GM13977 (cell line): ENCODE measurements around the gene RBCK1.

Source experiments
- DNase-seq: peaks from one replicate; pipeline ENCODE4 v3.0.0; 2012; ENCODE audit warnings: low spot score
- in situ Hi-C: fragments of 300-500 bp; cut with MboI; formaldehyde crosslinking; loops from one replicate; pipeline ENCODE4 v1.12.0; 2022; ENCODE audit warnings: low sequenced_read_pairs, low pct_unique_long_range_greater_than_20kb, mixed read lengths, inconsistent platforms; ENCODE audit not compliant: unreplicated experiment
- TF ChIP-seq, protein P1 (sequence below): IDR thresholded peaks from 2 replicates; pipeline ENCODE4 v1.5.1; 2012; ENCODE audit warnings: mild to moderate bottlenecking, control low read depth; ENCODE audit not compliant: insufficient read depth; ENCODE audit errors: extremely low read depth, missing control alignments

Gene RBCK1

GRCh38 chr20:437787-438486 lies 29.8 kb downstream of the RBCK1 start:
- in situ Hi-C loops = no loop called here
- TF ChIP-seq, protein P1, sequence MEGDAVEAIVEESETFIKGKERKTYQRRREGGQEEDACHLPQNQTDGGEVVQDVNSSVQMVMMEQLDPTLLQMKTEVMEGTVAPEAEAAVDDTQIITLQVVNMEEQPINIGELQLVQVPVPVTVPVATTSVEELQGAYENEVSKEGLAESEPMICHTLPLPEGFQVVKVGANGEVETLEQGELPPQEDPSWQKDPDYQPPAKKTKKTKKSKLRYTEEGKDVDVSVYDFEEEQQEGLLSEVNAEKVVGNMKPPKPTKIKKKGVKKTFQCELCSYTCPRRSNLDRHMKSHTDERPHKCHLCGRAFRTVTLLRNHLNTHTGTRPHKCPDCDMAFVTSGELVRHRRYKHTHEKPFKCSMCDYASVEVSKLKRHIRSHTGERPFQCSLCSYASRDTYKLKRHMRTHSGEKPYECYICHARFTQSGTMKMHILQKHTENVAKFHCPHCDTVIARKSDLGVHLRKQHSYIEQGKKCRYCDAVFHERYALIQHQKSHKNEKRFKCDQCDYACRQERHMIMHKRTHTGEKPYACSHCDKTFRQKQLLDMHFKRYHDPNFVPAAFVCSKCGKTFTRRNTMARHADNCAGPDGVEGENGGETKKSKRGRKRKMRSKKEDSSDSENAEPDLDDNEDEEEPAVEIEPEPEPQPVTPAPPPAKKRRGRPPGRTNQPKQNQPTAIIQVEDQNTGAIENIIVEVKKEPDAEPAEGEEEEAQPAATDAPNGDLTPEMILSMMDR = no peak
- DNase-seq = no peak

- DNase-seq = peak; percentile 25
- TF ChIP-seq, protein P1 = no peak
- in situ Hi-C loops = no loop called here
Observed at GRCh38 chr20:438571-439469, 30.7 kb downstream of the RBCK1 start.

DNA sequence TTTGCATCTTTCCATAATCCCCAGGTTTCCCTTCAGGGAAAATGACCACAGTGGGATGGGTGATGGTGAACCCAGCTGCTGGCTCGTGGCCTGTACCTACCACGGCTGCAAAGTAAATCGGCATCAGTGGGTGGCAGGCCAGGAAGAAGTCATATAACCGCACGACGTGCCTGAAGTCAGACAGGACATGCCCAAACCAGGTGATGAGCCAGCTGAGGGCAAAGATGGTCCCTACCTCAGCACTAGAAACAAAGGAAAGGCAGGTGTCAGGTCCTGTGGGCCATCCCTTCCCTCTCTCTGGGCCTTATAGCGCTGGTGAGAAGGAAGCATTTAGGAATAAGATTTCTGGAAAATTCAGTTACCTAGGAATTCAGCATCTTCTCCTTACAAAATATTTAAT lies 32.0 kb downstream of the RBCK1 start:
- in situ Hi-C loops = no loop called here
- TF ChIP-seq, protein P1 = no peak
- DNase-seq = no peak

DNA sequence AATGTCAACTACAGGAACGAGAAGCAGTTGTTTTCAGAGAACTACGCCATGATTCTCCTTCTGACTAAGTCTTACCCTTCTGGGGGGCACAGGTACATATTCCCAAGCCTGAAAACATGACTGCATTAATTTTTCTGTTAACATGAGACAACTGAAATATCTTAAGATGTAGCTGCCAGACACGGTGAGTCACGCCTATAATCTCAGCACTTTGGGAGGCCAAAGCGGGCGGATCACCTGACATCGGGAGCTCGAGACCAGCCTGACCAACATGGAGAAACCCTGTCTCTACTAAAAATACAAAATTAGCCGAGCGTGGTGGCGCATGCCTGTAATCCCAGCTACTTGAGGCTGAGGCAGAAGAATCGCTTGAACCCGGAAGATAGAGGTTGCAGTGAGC lies 32.5 kb downstream of the RBCK1 start:
- in situ Hi-C loops = no loop called here
- TF ChIP-seq, protein P1 = no peak
- DNase-seq = no peak

GRCh38 chr20:443223-443775 lies 35.2 kb downstream of the RBCK1 start:
- TF ChIP-seq, protein P1 = no peak
- DNase-seq = no peak
- in situ Hi-C loops = no loop called here

DNA sequence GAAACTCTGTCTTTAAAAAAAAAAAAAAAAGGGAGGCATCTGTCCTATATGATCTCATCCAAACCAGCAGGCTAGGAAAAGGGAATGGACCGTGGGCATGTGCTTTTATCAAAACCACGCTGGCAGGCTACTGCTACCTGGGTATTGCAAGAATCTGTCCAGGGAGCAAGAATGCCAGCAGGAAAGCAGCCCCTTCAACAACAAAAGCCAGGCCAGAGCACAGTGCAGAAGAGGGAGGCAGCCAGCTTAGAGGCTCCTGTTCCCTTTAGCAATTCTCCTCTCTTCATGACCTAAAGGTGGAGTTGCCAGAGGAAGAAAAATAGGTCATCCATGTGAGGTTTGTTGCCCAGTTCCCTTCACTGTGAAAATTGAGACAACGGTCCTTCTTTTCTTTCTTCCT lies 36.0 kb downstream of the RBCK1 start:
- TF ChIP-seq, protein P1 = no peak
- no peak for DNase-seq
- in situ Hi-C loops = no loop called here
